Duodenal mucosa (tissue), 2 donors: ENCODE measurements around the gene PLPPR1.

Experiments
- H3K27ac ChIP-seq: one replicate; pipeline ENCODE4 v1.7.0; 2013; ENCODE audit warnings: low read depth, low read length
- H3K27me3 ChIP-seq, 2 donors: one replicate each; pipeline ENCODE4 v1.7.0; 2013; ENCODE audit warnings: low read length in 2 of 2, control low read depth in 1 of 2; ENCODE audit not compliant: insufficient read depth in 2 of 2, control insufficient read depth in 1 of 2
- H3K36me3 ChIP-seq, 2 donors: one replicate each; pipeline ENCODE4 v1.7.0; 2013; ENCODE audit warnings: low read length in 2 of 2, control low read depth in 1 of 2; ENCODE audit not compliant: insufficient read depth in 2 of 2, control insufficient read depth in 1 of 2
- H3K4me1 ChIP-seq, 2 donors: one replicate each; pipeline ENCODE4 v1.7.0; 2013; ENCODE audit warnings: low read length in 2 of 2, control low read depth in 1 of 2; ENCODE audit not compliant: insufficient read depth in 2 of 2, control insufficient read depth in 1 of 2
- H3K4me3 ChIP-seq, 2 donors: one replicate each; pipeline ENCODE4 v1.7.0; 2013; ENCODE audit warnings: low read length in 2 of 2, low read depth in 1 of 2
- H3K9ac ChIP-seq, 2 donors: one replicate each; pipeline ENCODE4 v1.7.0; 2013; ENCODE audit warnings: low read length in 2 of 2, low read depth in 1 of 2
- H3K9me3 ChIP-seq, 2 donors: one replicate each; pipeline ENCODE4 v1.7.0; 2013; ENCODE audit warnings: low read length in 2 of 2, control low read depth in 1 of 2; ENCODE audit not compliant: control insufficient read depth in 1 of 2

The PLPPR1 gene

GRCh38 chr9:101226803-101227202 lies 198.3 kb downstream of the PLPPR1 start:
- H3K36me3 ChIP-seq, result no peaks in the 10 kb centered on the region
- peaks cover 0 to 10% of the 10 kb centered on the region in 2 donors for H3K4me1 ChIP-seq
- H3K9me3 ChIP-seq, result no peaks in the 10 kb centered on the region
- H3K4me3 ChIP-seq, result no peak overlapping the region
- H3K27me3 ChIP-seq, result no peaks in the 10 kb centered on the region
- no peak overlapping the region for H3K27ac ChIP-seq
- H3K9ac ChIP-seq, result no peak overlapping the region

- Histone ChIP-seq H3K4me1 (peaks cover 0 to 11% of the 10 kb centered on the region in 2 donors), H3K9ac (no peak overlapping the region), H3K36me3 (no peaks in the 10 kb centered on the region), H3K27me3 (no peaks in the 10 kb centered on the region), H3K9me3 (no peaks in the 10 kb centered on the region), H3K4me3 (no peak overlapping the region), H3K27ac (no peak overlapping the region)
Observed at GRCh38 chr9:101229606-101230005, 201.1 kb downstream of the PLPPR1 start.

GRCh38 chr9:101232405-101232977 lies 204.0 kb downstream of the PLPPR1 start:
- H3K27ac ChIP-seq, result no peak overlapping the region
- no peaks in the 10 kb centered on the region for H3K9me3 ChIP-seq
- no peaks in the 10 kb centered on the region for H3K27me3 ChIP-seq
- H3K36me3 ChIP-seq, result no peaks in the 10 kb centered on the region
- H3K4me1 ChIP-seq, result peaks cover 0 to 11% of the 10 kb centered on the region in 2 donors
- H3K9ac ChIP-seq, result no peak overlapping the region
- no peak overlapping the region for H3K4me3 ChIP-seq

- H3K4me3 ChIP-seq, result no peak overlapping the region
- H3K27me3 ChIP-seq, result no peaks in the 10 kb centered on the region
- peaks cover 0 to 11% of the 10 kb centered on the region in 2 donors for H3K4me1 ChIP-seq
- H3K9ac ChIP-seq, result no peak overlapping the region
- H3K27ac ChIP-seq, result no peak overlapping the region
- H3K9me3 ChIP-seq, result no peaks in the 10 kb centered on the region
- no peaks in the 10 kb centered on the region for H3K36me3 ChIP-seq
Observed at GRCh38 chr9:101235105-101235866, 206.8 kb downstream of the PLPPR1 start.

- Histone ChIP-seq H3K9ac (no peak overlapping the region), H3K27me3 (no peaks in the 10 kb centered on the region), H3K36me3 (no peaks in the 10 kb centered on the region), H3K4me3 (no peak overlapping the region), H3K4me1 (no peaks in the 10 kb centered on the region), H3K9me3 (no peaks in the 10 kb centered on the region), H3K27ac (no peak overlapping the region)
Observed at GRCh38 chr9:101242651-101243050, 214.1 kb downstream of the PLPPR1 start.

GRCh38 chr9:101246691-101247090 lies 218.2 kb downstream of the PLPPR1 start:
- H3K27ac ChIP-seq, result no peak overlapping the region
- no peaks in the 10 kb centered on the region for H3K27me3 ChIP-seq
- H3K4me3 ChIP-seq, result no peak overlapping the region
- no peaks in the 10 kb centered on the region for H3K4me1 ChIP-seq
- H3K36me3 ChIP-seq, result no peaks in the 10 kb centered on the region
- no peaks in the 10 kb centered on the region for H3K9me3 ChIP-seq
- no peak overlapping the region for H3K9ac ChIP-seq

- no peak overlapping the region for H3K27ac ChIP-seq
- H3K4me3 ChIP-seq, result no peak overlapping the region
- H3K4me1 ChIP-seq, result no peaks in the 10 kb centered on the region
- H3K36me3 ChIP-seq, result no peaks in the 10 kb centered on the region
- H3K9me3 ChIP-seq, result no peaks in the 10 kb centered on the region
- no peaks in the 10 kb centered on the region for H3K27me3 ChIP-seq
- H3K9ac ChIP-seq, result no peak overlapping the region
Observed at GRCh38 chr9:101247297-101247696, 218.8 kb downstream of the PLPPR1 start.

- Histone ChIP-seq H3K36me3 (no peaks in the 10 kb centered on the region), H3K4me3 (no peak overlapping the region), H3K4me1 (no peaks in the 10 kb centered on the region), H3K27ac (no peak overlapping the region), H3K9me3 (no peaks in the 10 kb centered on the region), H3K9ac (no peak overlapping the region), H3K27me3 (no peaks in the 10 kb centered on the region)
Observed at GRCh38 chr9:101254733-101255433, 226.4 kb downstream of the PLPPR1 start.

- Histone ChIP-seq H3K27ac (no peak overlapping the region), H3K9me3 (no peaks in the 10 kb centered on the region), H3K4me1 (no peaks in the 10 kb centered on the region), H3K36me3 (no peaks in the 10 kb centered on the region), H3K4me3 (no peak overlapping the region), H3K9ac (no peak overlapping the region), H3K27me3 (no peaks in the 10 kb centered on the region)
Observed at GRCh38 chr9:101264727-101265126, 236.2 kb downstream of the PLPPR1 start.

- Histone ChIP-seq H3K4me1 (no peaks in the 10 kb centered on the region), H3K36me3 (no peaks in the 10 kb centered on the region), H3K27ac (no peak overlapping the region), H3K9ac (no peak overlapping the region), H3K4me3 (no peak overlapping the region), H3K27me3 (no peaks in the 10 kb centered on the region), H3K9me3 (no peaks in the 10 kb centered on the region)
Observed at GRCh38 chr9:101265261-101265660, 236.7 kb downstream of the PLPPR1 start.
